Neuron (in vitro differentiated cells): ENCODE data around the gene TMC1.

Source experiments
- H2AFZ ChIP-seq: one replicate; pipeline ENCODE4 v1.6.1; 2013; ENCODE audit warnings: low read depth, mild to moderate bottlenecking, inconsistent platforms, low read length, moderate library complexity
- H3K27me3 ChIP-seq: one replicate; pipeline ENCODE4 v1.6.1; 2013; ENCODE audit warnings: low read length; ENCODE audit not compliant: insufficient read depth
- H3K36me3 ChIP-seq: one replicate; pipeline ENCODE4 v1.6.1; 2013; ENCODE audit warnings: low read length; ENCODE audit not compliant: insufficient read depth
- H3K4me1 ChIP-seq: one replicate; pipeline ENCODE4 v1.6.1; 2013; ENCODE audit warnings: low read length; ENCODE audit not compliant: insufficient read depth
- H3K4me3 ChIP-seq: 2 replicates; pipeline ENCODE4 v1.5.1; 2013; ENCODE audit warnings: mild to moderate bottlenecking, low read length, moderate library complexity
- H3K9me3 ChIP-seq: one replicate; pipeline ENCODE4 v1.6.1; 2013; ENCODE audit warnings: low read length

The TMC1 gene

GRCh38 chr9:72564479-72565281 is 43.3 kb downstream of the TMC1 start:
- Histone ChIP-seq H2AFZ (peak overlapping the region; percentile 38), H3K27me3 (no peaks in the 10 kb centered on the region), H3K9me3 (no peaks in the 10 kb centered on the region), H3K4me3 (no peak overlapping the region), H3K36me3 (no peaks in the 10 kb centered on the region), H3K4me1 (peaks cover 10% of the 10 kb centered on the region)

GRCh38 chr9:72565535-72565934 is 44.1 kb downstream of the TMC1 start:
- no peak overlapping the region for H2AFZ ChIP-seq
- H3K36me3 ChIP-seq = no peaks in the 10 kb centered on the region
- no peaks in the 10 kb centered on the region for H3K9me3 ChIP-seq

GRCh38 chr9:72574156-72574810 is 52.9 kb downstream of the TMC1 start:
- Histone ChIP-seq H3K27me3 (no peaks in the 10 kb centered on the region), H3K36me3 (no peaks in the 10 kb centered on the region), H3K9me3 (no peaks in the 10 kb centered on the region), H3K4me1 (no peaks in the 10 kb centered on the region), H3K4me3 (no peak overlapping the region), H2AFZ (no peak overlapping the region)

More at GRCh38 chr9:72565535-72565934, 44.1 kb downstream of the TMC1 start:
- Histone ChIP-seq H3K4me3 (no peak overlapping the region), H3K27me3 (no peaks in the 10 kb centered on the region), H3K4me1 (peaks cover 10% of the 10 kb centered on the region)

GRCh38 chr9:72575666-72576065 is 54.3 kb downstream of the TMC1 start:
- H3K36me3 ChIP-seq = no peaks in the 10 kb centered on the region
- H2AFZ ChIP-seq = no peak overlapping the region
- no peaks in the 10 kb centered on the region for H3K9me3 ChIP-seq
- H3K4me3 ChIP-seq = no peak overlapping the region
- no peaks in the 10 kb centered on the region for H3K4me1 ChIP-seq
- no peaks in the 10 kb centered on the region for H3K27me3 ChIP-seq

GRCh38 chr9:72576087-72576486 is 54.7 kb downstream of the TMC1 start:
- Histone ChIP-seq H3K27me3 (no peaks in the 10 kb centered on the region), H3K9me3 (no peaks in the 10 kb centered on the region), H3K36me3 (no peaks in the 10 kb centered on the region), H2AFZ (no peak overlapping the region), H3K4me3 (no peak overlapping the region), H3K4me1 (no peaks in the 10 kb centered on the region)

GRCh38 chr9:72577212-72577753 is 55.9 kb downstream of the TMC1 start:
- Histone ChIP-seq H3K4me1 (no peaks in the 10 kb centered on the region), H3K4me3 (no peak overlapping the region), H2AFZ (no peak overlapping the region), H3K9me3 (no peaks in the 10 kb centered on the region), H3K36me3 (no peaks in the 10 kb centered on the region), H3K27me3 (no peaks in the 10 kb centered on the region)

- no peak overlapping the region for H3K4me3 ChIP-seq
- no peaks in the 10 kb centered on the region for H3K9me3 ChIP-seq
- H3K4me1 ChIP-seq = no peaks in the 10 kb centered on the region
Observed at GRCh38 chr9:72579190-72579589, 57.8 kb downstream of the TMC1 start.

GRCh38 chr9:72579880-72580550 is 58.6 kb downstream of the TMC1 start:
- no peak overlapping the region for H3K4me3 ChIP-seq
- H3K4me1 ChIP-seq = no peaks in the 10 kb centered on the region
- H3K36me3 ChIP-seq = no peaks in the 10 kb centered on the region
- H2AFZ ChIP-seq = no peak overlapping the region
- no peaks in the 10 kb centered on the region for H3K9me3 ChIP-seq
- H3K27me3 ChIP-seq = no peaks in the 10 kb centered on the region

More at GRCh38 chr9:72579190-72579589, 57.8 kb downstream of the TMC1 start:
- H3K36me3 ChIP-seq = no peaks in the 10 kb centered on the region
- no peak overlapping the region for H2AFZ ChIP-seq
- no peaks in the 10 kb centered on the region for H3K27me3 ChIP-seq

- Histone ChIP-seq H3K27me3 (no peaks in the 10 kb centered on the region), H3K9me3 (no peaks in the 10 kb centered on the region), H3K4me3 (no peak overlapping the region), H3K36me3 (no peaks in the 10 kb centered on the region), H3K4me1 (no peaks in the 10 kb centered on the region), H2AFZ (no peak overlapping the region)
Observed at GRCh38 chr9:72581694-72582093, 60.3 kb downstream of the TMC1 start.

- Histone ChIP-seq H3K9me3 (no peaks in the 10 kb centered on the region), H3K36me3 (no peaks in the 10 kb centered on the region), H2AFZ (no peak overlapping the region), H3K27me3 (no peaks in the 10 kb centered on the region), H3K4me3 (no peak overlapping the region), H3K4me1 (no peaks in the 10 kb centered on the region)
Observed at GRCh38 chr9:72583370-72583769, 62.0 kb downstream of the TMC1 start.

GRCh38 chr9:72586388-72587130 is 65.2 kb downstream of the TMC1 start:
- peaks cover 16% of the 10 kb centered on the region for H3K4me1 ChIP-seq

GRCh38 chr9:72588336-72588735 is 66.9 kb downstream of the TMC1 start:
- no peak overlapping the region for H3K4me3 ChIP-seq
- peaks cover 20% of the 10 kb centered on the region for H3K4me1 ChIP-seq
- no peaks in the 10 kb centered on the region for H3K36me3 ChIP-seq
- no peak overlapping the region for H2AFZ ChIP-seq
- H3K9me3 ChIP-seq = no peaks in the 10 kb centered on the region
- H3K27me3 ChIP-seq = no peaks in the 10 kb centered on the region

More at GRCh38 chr9:72586388-72587130, 65.2 kb downstream of the TMC1 start:
- no peaks in the 10 kb centered on the region for H3K27me3 ChIP-seq
- H3K4me3 ChIP-seq = no peak overlapping the region
- H3K9me3 ChIP-seq = no peaks in the 10 kb centered on the region
- H2AFZ ChIP-seq = no peak overlapping the region
- H3K36me3 ChIP-seq = no peaks in the 10 kb centered on the region
